HG02610 (cell line): ENCODE data around the gene TNS2.
A peak's percentile ranks its signal among the peaks of the same experiment; 100 is the strongest.

Experiments
- ATAC-seq: cut with Tn5 transposase; IDR thresholded peaks from one replicate; pipeline ENCODE4 v1.9.1; 2021; ENCODE audit warnings: mild to moderate bottlenecking, moderate library complexity; ENCODE audit not compliant: unreplicated experiment

TNS2 gene

DNA sequence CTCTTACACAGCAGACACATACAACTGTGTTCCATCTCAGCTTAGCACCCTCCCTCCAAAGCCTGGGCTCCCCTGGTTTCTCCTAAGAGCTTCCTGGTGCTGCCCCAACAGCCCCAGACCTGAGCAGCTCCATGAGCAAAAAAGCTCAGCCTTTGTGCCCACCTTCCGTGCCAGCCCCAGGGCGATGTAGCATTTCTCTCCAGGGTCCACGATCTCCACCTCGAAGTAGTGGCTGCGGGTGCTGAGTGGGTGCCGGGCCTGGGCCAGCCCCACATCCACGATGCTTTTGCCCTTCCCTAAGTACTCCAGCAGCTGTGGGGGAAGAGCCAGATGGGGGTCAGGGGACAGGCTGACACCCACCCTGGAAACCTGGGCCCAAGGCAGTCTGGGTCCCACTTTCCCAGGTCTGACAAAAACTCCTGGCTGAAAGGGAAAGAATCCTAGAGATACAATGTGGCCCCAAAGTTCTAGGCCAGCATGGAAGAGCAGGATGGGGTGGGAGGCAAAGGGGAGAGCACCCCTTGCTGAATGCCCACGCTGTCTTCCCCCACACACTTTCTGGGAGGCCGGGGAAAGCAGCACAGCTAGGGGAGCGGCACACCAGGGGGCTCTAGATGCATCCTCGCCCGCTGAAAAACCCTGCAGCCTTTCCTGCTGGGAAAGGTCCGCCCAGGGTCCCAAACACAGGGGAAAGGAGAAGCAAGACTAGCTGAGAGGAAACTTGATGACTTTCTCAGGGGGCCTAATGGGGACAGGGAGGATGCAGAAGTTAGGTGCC, 18.3 kb downstream of the TNS2 start:
- ATAC-seq, result no peak

DNA sequence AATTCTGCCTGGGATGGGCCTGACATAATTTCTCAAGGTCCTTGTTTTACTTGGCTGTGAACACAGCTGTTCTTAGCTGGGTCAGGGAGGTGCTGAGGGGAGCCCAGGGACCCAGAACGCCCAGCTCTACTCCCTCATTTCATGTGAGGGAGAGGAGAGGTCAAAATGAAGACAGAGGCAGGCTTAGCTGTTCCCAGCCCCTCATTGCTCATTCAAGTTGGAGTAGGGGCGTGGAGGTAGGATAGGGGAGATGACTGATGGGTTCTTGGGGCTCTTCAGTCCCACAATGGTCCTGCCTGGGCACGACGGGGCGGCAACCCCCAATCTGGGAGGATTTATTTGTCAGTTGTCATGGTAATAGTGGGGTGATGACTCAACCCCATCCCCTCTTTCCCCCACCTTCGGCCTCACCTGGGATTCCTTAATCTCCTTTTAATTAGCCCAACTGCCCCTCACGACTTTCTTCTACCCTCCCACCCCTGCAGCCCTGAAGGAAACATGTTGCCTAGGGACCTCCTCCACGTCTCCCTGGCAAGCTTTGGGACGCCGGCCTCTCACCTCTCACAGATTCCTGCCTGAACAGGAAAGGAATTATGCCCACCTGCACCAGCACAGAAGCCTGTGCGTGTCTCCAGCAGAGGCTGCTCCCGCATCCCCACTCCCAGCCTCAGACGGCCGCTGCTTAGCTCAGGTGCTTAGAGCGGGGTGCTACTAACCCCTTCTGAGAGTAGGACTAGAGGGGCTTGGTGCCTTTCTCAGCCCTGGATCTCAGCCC, 19.1 kb downstream of the TNS2 start:
- no peak for ATAC-seq

GRCh38 chr12:53069621-53070410, 20.0 kb downstream of the TNS2 start:
- no peak for ATAC-seq

GRCh38 chr12:53070877-53071492, 21.1 kb downstream of the TNS2 start:
- no peak for ATAC-seq

DNA sequence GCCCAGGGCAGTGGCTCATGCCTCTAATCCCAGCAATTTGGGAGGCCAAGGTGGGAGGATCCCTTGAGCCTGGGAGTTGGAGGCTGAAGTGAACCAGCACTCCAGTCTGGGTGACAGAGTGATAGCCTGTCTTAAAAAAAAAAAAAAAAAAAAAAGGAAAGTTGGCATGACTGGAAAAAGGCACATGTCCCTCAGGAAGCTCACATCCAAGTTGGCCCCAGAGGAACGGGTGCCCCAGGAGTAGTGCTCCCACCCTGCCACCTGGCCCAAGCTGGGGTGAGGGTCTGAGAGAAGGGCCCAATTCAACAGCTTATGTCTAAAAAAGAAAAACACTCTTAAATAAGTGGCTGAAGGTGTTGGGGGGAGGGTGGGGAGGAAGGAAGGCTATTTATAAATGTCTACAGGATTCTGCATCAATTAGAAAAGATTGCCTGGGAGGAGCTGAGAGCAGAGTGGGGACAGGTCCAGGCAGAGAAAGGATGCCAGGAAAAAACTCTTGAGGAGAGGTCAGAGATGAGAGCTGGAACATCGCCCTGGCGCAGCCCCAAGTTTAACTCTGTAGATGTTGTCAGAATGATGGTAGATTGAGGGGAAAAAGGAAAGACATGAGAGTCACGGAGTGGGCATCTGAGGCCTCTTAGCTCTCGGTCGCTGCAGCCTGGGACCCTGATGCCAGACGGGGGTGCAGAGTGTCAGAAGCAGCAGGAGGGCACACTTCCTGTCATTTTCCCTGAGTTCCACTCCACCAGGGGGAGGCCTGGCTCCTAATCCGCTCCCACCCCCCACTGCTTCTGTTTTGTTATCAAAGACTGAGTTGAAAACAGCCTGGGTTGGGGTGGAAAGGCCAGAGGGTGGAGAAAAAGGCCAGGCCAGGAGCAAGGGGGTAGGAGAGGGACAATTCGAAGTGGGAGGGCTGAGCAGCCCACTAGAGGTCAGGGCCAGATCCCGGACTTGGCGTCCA, 22.0 kb downstream of the TNS2 start:
- no peak for ATAC-seq

DNA sequence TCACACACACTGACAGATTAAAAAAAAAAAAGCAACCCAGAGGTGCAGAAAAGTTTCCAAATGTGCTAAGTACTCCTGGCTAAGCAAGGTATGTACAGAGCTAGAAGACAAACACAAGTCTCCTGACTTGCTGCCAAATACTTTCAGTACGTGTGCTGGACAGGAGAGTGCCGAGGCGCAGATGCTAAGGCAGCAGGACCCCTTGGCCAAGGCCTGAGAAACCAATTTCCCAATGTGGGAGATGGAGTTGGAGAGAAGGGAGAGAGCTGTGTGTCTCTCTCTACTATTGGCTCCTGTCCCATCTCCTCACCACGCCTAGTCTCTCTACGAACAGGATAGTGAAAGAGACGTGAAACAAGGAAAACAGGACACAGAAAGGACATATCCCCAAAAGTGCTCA, 24.0 kb downstream of the TNS2 start:
- ATAC-seq, result no peak

DNA sequence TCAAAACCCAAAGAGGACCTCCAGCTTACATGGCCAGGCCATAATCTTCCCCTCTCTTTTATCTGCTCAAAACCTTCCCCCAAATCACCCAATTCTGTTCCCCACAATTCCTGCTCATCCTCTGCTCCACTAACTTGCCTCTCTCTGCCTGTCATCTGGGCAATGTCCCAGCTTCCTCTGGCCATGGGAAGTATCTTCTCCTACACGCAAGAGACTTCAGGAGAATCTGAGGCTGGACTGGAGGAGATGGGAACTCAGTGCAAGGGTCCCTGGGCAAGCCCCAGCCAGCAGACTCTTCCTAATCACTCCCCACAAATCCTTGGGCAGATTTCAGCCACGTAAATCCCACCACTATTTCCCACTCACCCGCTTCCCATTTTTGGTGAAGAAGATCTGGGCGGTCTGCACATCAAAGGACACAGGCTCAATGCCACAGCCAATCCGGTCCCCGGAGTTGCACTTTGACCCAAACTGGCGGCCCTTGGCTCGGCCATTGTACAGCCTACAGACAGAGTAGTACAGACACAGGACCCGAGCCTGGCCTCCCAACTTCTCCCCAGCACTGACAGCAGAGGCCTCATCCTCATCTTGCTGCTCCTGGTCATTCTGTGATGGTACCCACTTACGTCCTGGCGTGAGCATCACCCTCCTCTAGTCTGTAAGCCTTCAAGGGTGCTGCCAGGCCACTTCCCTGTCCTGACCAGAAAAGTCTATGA, 24.6 kb downstream of the TNS2 start:
- no peak for ATAC-seq

DNA sequence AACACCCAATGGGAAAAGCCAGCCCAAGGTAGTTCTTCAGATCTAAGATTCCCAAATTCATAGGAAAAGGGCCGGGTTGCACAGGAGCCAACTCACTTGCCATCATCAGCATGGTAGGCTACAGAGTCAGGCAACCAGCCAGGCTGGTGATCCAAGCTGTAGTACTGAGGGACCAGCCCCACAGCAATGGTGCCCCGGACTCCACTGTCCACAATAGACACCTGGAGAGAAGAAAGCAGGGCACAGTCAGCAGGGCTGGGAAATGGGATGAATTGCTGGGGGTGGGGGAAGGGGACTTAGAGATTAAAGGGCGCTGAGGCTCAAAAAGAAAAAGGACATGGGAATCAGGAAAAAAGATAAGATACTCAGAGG, 25.1 kb downstream of the TNS2 start:
- ATAC-seq, result no peak

- ATAC-seq, result no peak
Observed at GRCh38 chr12:53076461-53076860, 26.6 kb downstream of the TNS2 start.

DNA sequence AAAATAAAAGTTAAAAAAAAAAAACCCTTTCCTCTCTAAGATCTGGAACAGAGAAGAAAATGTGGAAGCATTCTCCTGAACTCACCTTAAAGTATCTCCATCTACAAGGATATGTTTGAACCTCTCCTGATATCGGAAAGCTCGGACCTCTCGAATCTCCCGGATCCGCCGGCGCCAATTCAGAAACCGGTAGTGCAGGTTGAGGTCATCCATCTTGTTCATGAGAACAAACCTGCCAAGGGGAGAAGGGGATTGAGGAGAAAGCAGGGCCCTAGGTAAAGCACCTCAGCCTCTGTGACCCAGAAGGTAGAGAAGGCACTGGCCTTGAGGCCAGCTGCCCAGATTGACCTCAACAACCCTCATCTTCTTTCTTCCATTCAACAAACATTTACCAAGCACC, 27.2 kb downstream of the TNS2 start:
- no peak for ATAC-seq

GRCh38 chr12:53078425-53079225, 28.8 kb downstream of the TNS2 start:
- peak; percentile 1 for ATAC-seq

- peak; percentile 99 for ATAC-seq
Observed at GRCh38 chr12:53079226-53080117, 29.6 kb downstream of the TNS2 start, which contains the start of gene SPRYD3. Gene SPRYD3, minus strand, starts transcription at chr12:53079390. Its CDS starts 57 bp downstream, at chr12:53079333.

DNA sequence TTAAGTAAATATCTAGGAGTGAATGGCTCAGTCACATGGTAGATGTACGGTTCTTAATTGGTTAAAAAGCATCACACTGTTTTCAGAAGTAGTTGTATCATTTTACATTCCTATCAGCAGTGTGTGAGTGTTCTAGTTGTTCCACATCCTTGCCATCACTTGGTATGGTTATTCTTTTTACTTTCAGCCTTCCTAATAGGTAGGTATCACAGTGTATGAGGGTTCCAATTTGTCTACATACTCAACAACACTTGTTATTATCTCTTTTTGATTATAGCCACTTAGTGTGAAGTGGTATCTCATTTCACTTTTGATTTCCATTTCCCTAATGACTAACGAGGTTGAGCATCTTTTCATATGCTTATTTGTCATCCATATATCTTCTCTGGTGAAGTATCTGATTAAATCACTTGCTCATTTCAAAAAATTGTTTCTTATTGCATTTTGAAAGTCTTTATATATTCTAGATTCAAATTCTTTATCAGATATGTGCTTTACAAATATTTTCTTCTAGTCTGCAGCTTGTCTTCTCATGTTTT, 32.8 kb downstream of the TNS2 start:
- ATAC-seq, result no peak

DNA sequence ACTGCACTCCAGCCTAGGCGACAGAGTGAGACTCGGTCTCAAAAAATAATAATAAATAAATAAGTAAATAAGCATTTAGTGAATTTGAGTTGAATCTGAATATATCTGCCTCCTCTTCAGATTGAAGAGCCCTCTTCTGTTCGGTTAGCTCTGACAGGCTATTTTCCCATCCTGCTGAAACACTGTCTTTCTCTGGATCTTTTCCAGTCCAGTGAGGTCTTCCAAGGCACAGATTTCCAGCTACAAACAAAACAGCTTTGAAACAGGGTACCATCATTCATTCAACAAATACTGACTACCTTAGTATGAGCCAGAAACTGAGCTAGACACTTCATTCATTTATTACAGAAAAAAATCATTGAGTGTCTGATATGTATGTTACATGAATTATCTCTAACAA, 36.5 kb downstream of the TNS2 start:
- ATAC-seq, result no peak

- ATAC-seq, result no peak
Observed at GRCh38 chr12:53090105-53090504, 40.2 kb downstream of the TNS2 start.

DNA sequence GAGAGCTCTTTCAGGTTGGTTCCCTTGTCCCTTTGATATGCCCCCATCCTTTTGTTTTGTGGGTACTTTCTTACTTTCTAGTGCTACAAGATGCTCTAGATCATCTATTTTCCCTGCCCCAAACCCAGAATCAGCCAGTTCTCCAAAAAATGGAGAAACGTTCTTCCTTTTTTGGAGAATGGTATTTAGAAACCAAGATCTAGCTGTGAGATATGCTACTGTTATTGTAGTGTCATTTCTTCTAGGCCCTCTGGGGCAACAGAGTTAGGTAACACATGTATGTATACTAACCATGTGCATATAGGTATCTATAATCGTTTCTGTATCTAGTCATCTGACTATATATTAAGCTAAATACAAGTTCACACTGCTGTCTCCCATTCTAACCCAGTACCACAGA, 40.7 kb downstream of the TNS2 start:
- ATAC-seq, result no peak

GRCh38 chr12:53091756-53092155, 41.9 kb downstream of the TNS2 start:
- ATAC-seq, result no peak
